ENCODE measurements around the gene NFE2. TPM values are rescaled to one million over a fixed set of nuclear protein-coding genes. Genes with fewer than 3 reads are reported as not detected.

Gene NFE2
- total and polyA plus RNA-seq, 2 of the 8 experiments (the other 6 are each of a cell fraction or from before 2014, with no cell fraction given): 2.0 to 6.1 TPM

- Histone ChIP-seq H3K27me3 (replicated peaks in 1 of 4; ENCODE audit: control insufficient read depth in 3 of 4, extremely low read depth in 1 of 4, insufficient read depth in 3 of 4, low read length in 3 of 4) (no peaks in the 10 kb centered on the region), H2BK120ac (replicated peaks; ENCODE audit: low read depth, low read length) (no peak overlapping the region), H3K9ac (replicated peaks in 1 of 4; ENCODE audit: extremely low read depth in 1 of 4, low read depth in 3 of 4, low read length in 3 of 4) (no peak overlapping the region), H4K20me1 (replicated peaks in 1 of 2; ENCODE audit: control insufficient read depth in 1 of 2, insufficient read depth in 2 of 2, low read length in 2 of 2) (peaks cover 1 to 5% of the 10 kb centered on the region in 2 experiments), H2BK12ac (ENCODE audit: low read depth, low read length) (no peak overlapping the region), H2BK20ac (ENCODE audit: low read length) (no peak overlapping the region), H3K4ac (replicated peaks; ENCODE audit: insufficient read length, low read depth, low read length) (no peak overlapping the region), H3K18ac (ENCODE audit: extremely low read depth, low read length) (no peak overlapping the region), H3K4me2 (ENCODE audit: insufficient read depth in 1 of 2, low read depth in 2 of 2, low read length in 2 of 2) (no peak overlapping the region), H3K14ac (ENCODE audit: insufficient read length) (no peak overlapping the region), H3K36me3 (ENCODE audit: control insufficient read depth in 2 of 4, insufficient read depth in 4 of 4, low read length in 3 of 4) (peaks cover 12 to 58% (median 32%) of the 10 kb centered on the region in 4 experiments; a peak in 7 of 8 replicates), H2AK5ac (ENCODE audit: low read depth, low read length) (no peak overlapping the region), H3K23me2 (ENCODE audit: low read depth, low read length) (no peaks in the 10 kb centered on the region), H4K5ac (ENCODE audit: insufficient read length, low read depth, low read length) (no peak overlapping the region), H3K27ac (ENCODE audit: low read depth, low read length) (no peak overlapping the region), H3K56ac (replicated peaks; ENCODE audit: insufficient read length, low read depth, low read length) (no peak overlapping the region), H3K4me1 (replicated peaks in 1 of 4; ENCODE audit: control insufficient read depth in 3 of 4, insufficient read depth in 4 of 4, low read length in 3 of 4) (no peaks in the 10 kb centered on the region), H3K4me3 (ENCODE audit: extremely low read depth in 1 of 4, insufficient read depth in 2 of 4, low read depth in 3 of 4, low read length in 4 of 4) (no peak overlapping the region), H2BK5ac (ENCODE audit: low read depth, low read length) (no peak overlapping the region), H4K91ac (replicated peaks; ENCODE audit: insufficient read length, low read length) (no peak overlapping the region), H2BK15ac (ENCODE audit: low read length) (no peak overlapping the region), H3K9me3 (ENCODE audit: insufficient read depth in 2 of 2, low read depth in 1 of 2, low read length in 1 of 2) (no peaks in the 10 kb centered on the region), H3K79me1 (ENCODE audit: low read depth, low read length) (no peaks in the 10 kb centered on the region; the same call in 1 of the 2 replicates), H3K23ac (ENCODE audit: insufficient read length) (no peak overlapping the region), H4K8ac (ENCODE audit: extremely low read depth, insufficient read depth, low read length) (no peak overlapping the region), H3K79me2 (ENCODE audit: control insufficient read depth in 1 of 2, insufficient read depth in 2 of 2, low read length in 2 of 2) (peaks cover 0 to 5% of the 10 kb centered on the region in 2 experiments; a peak in 2 of 4 replicates), H2AFZ (ENCODE audit: low read length) (no peak overlapping the region)
- POLR2A ChIA-PET (ENCODE audit: partially characterized antibody): interaction anchor here (1.2 to 44.8 kb wide), 5 partner anchors 9 to 41 kb away, joined by 3 to 1006 read pairs (median 14); partner anchors contain the start of genes CBX5 and HNRNPA1
- WGBS, 2 experiments (ENCODE audit: extremely low coverage in 1 of 2, insufficient coverage in 1 of 2, insufficient read length in 1 of 2, insufficient replicate concordance in 2 of 2, low coverage in 1 of 2, low lambda C conversion rate in 2 of 2, missing lambda C conversion rate in 1 of 2): 90% methylated on average over 5 of the region's 5 CpGs; no CpG with 5 or more reads in 1 of the 2 experiments
- no peak for FAIRE-seq
- no peak for DNase-seq (ENCODE audit: low read depth in 1 of 2, low spot score in 2 of 2)
- CTCF ChIA-PET (ENCODE audit: partially characterized antibody): interaction anchor here (0.5 to 1.4 kb wide), 4 partner anchors 10 to 79 kb away, joined by 3 to 5 read pairs (median 4); no protein-coding TSS in a partner anchor
- TF ChIP-seq RAD21 (IDR thresholded peaks at IDR 0.05 in 1 of 2, conservative IDR thresholded peaks at IDR 0.05 in 1 of 2; ENCODE audit: low read depth in 2 of 2, low read length in 2 of 2) (no peak), HDAC6 (IDR thresholded peaks at IDR 0.05; ENCODE audit: low read depth, low read length) (no peak), SP4 (IDR thresholded peaks at IDR 0.05; ENCODE audit: low read length) (no peak), CBX8 (IDR thresholded peaks at IDR 0.05; ENCODE audit: borderline replicate concordance, low read depth, low read length) (no peak), USF2 (IDR thresholded peaks at IDR 0.05; ENCODE audit: low read length) (no peak), TBP (IDR thresholded peaks at IDR 0.05; ENCODE audit: low read depth, low read length) (no peak), HDAC2 (IDR thresholded peaks at IDR 0.05; ENCODE audit: borderline replicate concordance in 1 of 2, low read depth in 2 of 2, low read length in 2 of 2) (no peak)
These were observed 51.3 kb downstream of the NFE2 start for GRCh38 chr12:54249489-54249888.

All from H1 (cell line).